ENCODE measurements around the gene BIN1. TPM values are rescaled to one million over a fixed set of nuclear protein-coding genes. Genes with fewer than 3 reads are reported as not detected.

The BIN1 gene
- polyA plus RNA-seq, 1 of the 3 experiments (the other 2 are of a cell fraction): 40.3 TPM

DNA sequence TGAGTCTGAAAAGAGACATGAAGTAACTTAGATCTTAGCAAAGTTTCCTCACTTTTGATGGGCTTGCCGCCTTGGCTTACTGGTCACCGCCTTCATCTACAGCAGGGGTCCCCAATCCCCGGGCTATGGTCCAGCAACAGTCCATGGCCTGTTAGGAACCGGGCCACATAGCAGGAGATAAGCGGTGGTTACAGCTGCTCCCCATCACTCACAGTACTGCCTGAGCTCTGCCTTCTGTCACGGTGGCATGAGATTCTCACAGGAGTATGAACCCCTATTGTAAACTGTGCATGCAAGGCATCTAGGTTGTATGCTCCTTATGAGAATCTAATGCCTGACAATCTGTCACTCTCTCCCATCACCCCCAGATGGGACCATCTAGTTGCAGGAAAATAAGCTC lies 72.9 kb downstream of the BIN1 start:
- 71% methylated on average over 5 of the region's 6 CpGs for WGBS (ENCODE audit: low lambda C conversion rate)
- POLR2A ChIA-PET: no interaction called here

More for the DNA sequence above, 72.9 kb downstream of the BIN1 start:
- H4K20me1 ChIP-seq (ENCODE audit: insufficient read depth): no peaks in the 10 kb centered on the region
- peaks cover 0 to 10% of the 10 kb centered on the region in 2 experiments; a peak in 2 of 4 replicates for H3K4me1 ChIP-seq (ENCODE audit: control insufficient read depth in 1 of 2, insufficient read depth in 2 of 2, low read depth in 1 of 2, low read length in 1 of 2)
- DNase-seq: no peak
- CTCF ChIA-PET: no interaction called here
- no peak overlapping the region for H3K27ac ChIP-seq (ENCODE audit: low read depth in 2 of 2, low read length in 1 of 2)
- no peaks in the 10 kb centered on the region for H3K9me2 ChIP-seq
- H3F3A ChIP-seq (replicated peaks; ENCODE audit: insufficient read depth): no peaks in the 10 kb centered on the region
- no peaks in the 10 kb centered on the region for H3K9me3 ChIP-seq
- H3K4me3 ChIP-seq (ENCODE audit: low read depth in 2 of 2, low read length in 1 of 2): no peak overlapping the region
- no peak overlapping the region for H3K9ac ChIP-seq
- H2AFZ ChIP-seq (ENCODE audit: low read depth): no peak overlapping the region
- H3K79me2 ChIP-seq (ENCODE audit: insufficient read depth): no peaks in the 10 kb centered on the region
- H3K27me3 ChIP-seq (ENCODE audit: insufficient read depth): no peaks in the 10 kb centered on the region
- TF ChIP-seq CHD2 (IDR thresholded peaks at IDR 0.05; ENCODE audit: low read length, partially characterized antibody) (no peak), GATA2 (CRISPR knock-in tag; IDR thresholded peaks at IDR 0.05) (no peak), RFX5 (IDR thresholded peaks at IDR 0.05; ENCODE audit: low read length) (no peak), JUND (IDR thresholded peaks at IDR 0.05) (no peak), RCOR1 (IDR thresholded peaks at IDR 0.05; ENCODE audit: low read length) (no peak), ZBTB33 (IDR thresholded peaks at IDR 0.05; ENCODE audit: borderline replicate concordance, low read depth) (no peak), RXRA (IDR thresholded peaks at IDR 0.05; ENCODE audit: borderline replicate concordance, low read depth) (no peak), IRF3 (IDR thresholded peaks at IDR 0.05; ENCODE audit: low read depth, low read length) (no peak), TAF1 (IDR thresholded peaks at IDR 0.05; ENCODE audit: borderline replicate concordance, low read depth, low read length) (no peak), TCF12 (IDR thresholded peaks at IDR 0.05) (no peak), ELF1 (IDR thresholded peaks at IDR 0.05) (no peak), FOSL2 (IDR thresholded peaks at IDR 0.05; ENCODE audit: borderline replicate concordance, low read depth) (no peak), SIN3A (IDR thresholded peaks at IDR 0.05; ENCODE audit: borderline replicate concordance, low read depth, low read length) (no peak)
- TF ChIP-seq, protein P1, sequence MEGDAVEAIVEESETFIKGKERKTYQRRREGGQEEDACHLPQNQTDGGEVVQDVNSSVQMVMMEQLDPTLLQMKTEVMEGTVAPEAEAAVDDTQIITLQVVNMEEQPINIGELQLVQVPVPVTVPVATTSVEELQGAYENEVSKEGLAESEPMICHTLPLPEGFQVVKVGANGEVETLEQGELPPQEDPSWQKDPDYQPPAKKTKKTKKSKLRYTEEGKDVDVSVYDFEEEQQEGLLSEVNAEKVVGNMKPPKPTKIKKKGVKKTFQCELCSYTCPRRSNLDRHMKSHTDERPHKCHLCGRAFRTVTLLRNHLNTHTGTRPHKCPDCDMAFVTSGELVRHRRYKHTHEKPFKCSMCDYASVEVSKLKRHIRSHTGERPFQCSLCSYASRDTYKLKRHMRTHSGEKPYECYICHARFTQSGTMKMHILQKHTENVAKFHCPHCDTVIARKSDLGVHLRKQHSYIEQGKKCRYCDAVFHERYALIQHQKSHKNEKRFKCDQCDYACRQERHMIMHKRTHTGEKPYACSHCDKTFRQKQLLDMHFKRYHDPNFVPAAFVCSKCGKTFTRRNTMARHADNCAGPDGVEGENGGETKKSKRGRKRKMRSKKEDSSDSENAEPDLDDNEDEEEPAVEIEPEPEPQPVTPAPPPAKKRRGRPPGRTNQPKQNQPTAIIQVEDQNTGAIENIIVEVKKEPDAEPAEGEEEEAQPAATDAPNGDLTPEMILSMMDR (IDR thresholded peaks at IDR 0.05): no peak
- TF ChIP-seq, protein P2, sequence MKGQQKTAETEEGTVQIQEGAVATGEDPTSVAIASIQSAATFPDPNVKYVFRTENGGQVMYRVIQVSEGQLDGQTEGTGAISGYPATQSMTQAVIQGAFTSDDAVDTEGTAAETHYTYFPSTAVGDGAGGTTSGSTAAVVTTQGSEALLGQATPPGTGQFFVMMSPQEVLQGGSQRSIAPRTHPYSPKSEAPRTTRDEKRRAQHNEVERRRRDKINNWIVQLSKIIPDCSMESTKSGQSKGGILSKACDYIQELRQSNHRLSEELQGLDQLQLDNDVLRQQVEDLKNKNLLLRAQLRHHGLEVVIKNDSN (IDR thresholded peaks at IDR 0.05; ENCODE audit: borderline replicate concordance, low read depth): no peak
- TF ChIP-seq, protein P3, sequence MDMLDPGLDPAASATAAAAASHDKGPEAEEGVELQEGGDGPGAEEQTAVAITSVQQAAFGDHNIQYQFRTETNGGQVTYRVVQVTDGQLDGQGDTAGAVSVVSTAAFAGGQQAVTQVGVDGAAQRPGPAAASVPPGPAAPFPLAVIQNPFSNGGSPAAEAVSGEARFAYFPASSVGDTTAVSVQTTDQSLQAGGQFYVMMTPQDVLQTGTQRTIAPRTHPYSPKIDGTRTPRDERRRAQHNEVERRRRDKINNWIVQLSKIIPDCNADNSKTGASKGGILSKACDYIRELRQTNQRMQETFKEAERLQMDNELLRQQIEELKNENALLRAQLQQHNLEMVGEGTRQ (IDR thresholded peaks at IDR 0.05; ENCODE audit: borderline replicate concordance, low read depth, low read length): no peak
- TF ChIP-seq, protein P4, sequence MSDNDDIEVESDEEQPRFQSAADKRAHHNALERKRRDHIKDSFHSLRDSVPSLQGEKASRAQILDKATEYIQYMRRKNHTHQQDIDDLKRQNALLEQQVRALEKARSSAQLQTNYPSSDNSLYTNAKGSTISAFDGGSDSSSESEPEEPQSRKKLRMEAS (IDR thresholded peaks at IDR 0.05; ENCODE audit: low read depth): no peak
- no peaks in the 10 kb centered on the region for H3K36me3 ChIP-seq (replicated peaks in 1 of 2; ENCODE audit: control insufficient read depth in 1 of 2, insufficient read depth in 2 of 2, low read length in 1 of 2)
- H3K4me2 ChIP-seq: no peak overlapping the region
